ENCODE measurements around the gene IL17B.

The IL17B gene

DNA sequence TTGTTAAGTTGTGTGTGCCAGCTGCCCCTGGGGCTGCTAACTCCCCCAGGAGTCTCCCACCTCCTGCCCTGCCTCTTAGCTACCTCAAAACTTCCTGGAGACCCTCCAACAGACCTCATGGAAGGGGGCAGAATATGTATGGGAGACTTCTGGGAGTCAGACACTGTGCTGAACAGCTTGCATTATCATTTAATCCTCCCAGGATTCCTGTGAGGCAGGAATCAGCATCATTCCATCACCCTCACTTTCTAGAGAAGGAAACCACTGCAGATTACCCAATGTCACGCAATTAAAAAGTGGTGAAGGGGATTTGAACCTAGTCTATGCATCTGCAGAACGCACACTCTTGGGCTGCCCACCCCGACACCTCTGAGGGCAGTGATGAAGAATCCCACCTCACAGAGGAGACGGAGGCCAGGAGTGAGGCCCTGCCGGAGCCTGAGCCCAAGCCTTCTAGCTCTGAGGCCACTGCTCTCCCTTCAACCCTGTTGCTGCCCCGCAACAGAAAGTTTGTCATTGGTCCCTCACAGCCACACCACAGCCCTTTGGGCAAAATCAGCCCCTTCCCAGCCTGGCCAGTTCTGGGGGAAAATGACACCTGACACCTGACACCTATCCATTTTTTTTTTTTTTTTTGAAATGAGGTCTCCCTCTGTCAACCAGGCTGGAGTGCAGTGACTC lies 30.3 kb upstream of the IL17B start:
- no peak for TF ChIP-seq REST (IDR thresholded peaks at IDR 0.05; ENCODE audit: low read depth)
- no peak for TF ChIP-seq MAX (IDR thresholded peaks at IDR 0.05)
- TF ChIP-seq TAF1 (IDR thresholded peaks at IDR 0.05; ENCODE audit: low read depth), result no peak
- no peak for TF ChIP-seq RAD21 (IDR thresholded peaks at IDR 0.05; ENCODE audit: low read depth)
- TF ChIP-seq NFIC (IDR thresholded peaks at IDR 0.05), result no peak

DNA sequence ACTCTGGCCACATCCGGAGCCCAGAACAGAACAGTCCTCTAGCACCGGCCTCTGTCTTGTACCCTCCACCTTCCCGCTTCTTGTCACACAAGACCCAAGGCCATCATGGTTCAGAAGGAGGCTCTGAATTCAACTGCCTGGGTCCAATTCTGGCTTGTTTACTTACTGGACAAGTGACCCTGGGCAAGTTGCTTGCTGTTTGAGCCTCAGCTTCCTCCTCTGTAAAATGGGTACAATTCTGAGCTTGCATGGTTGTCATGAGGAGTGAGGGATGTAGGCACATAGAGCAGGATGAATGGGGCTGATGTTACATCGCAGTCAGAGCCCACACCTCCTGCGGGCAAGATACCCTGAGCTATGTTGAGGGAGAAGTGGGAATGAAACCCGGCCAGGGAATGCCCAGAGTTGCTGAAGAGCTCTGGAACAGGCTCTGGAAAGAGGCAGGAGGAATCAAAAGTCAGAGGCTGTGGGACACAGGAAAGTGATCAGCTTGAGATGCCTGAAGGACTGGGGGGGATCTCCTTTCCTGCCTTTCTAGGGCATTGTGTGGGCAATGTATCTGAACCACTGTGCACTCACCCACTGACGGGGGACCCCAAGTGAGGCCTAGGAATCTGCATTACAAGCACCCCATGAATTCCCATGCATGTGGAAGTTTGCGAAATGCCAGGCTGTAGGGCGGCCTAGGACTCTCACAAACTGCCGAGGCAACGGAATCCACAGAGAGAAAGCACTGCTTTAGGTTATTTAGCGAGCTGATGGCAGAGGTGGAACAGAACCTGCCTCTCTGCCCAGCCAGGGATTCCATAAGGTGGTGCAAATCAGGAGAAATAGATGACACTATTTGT lies 29.4 kb upstream of the IL17B start:
- TF ChIP-seq YY1 (IDR thresholded peaks at IDR 0.05; ENCODE audit: low read depth), result no peak
- TF ChIP-seq, protein P1, sequence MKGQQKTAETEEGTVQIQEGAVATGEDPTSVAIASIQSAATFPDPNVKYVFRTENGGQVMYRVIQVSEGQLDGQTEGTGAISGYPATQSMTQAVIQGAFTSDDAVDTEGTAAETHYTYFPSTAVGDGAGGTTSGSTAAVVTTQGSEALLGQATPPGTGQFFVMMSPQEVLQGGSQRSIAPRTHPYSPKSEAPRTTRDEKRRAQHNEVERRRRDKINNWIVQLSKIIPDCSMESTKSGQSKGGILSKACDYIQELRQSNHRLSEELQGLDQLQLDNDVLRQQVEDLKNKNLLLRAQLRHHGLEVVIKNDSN (IDR thresholded peaks at IDR 0.05), result no peak
- TF ChIP-seq MAX (IDR thresholded peaks at IDR 0.05), result no peak
- TF ChIP-seq CREB1 (IDR thresholded peaks at IDR 0.05; ENCODE audit: low read depth), result no peak
- TF ChIP-seq NFIC (IDR thresholded peaks at IDR 0.05), result no peak
- no peak for TF ChIP-seq CEBPB (IDR thresholded peaks at IDR 0.05)
- no peak for TF ChIP-seq RAD21 (IDR thresholded peaks at IDR 0.05; ENCODE audit: low read depth)
- TF ChIP-seq TEAD4 (IDR thresholded peaks at IDR 0.05), result no peak
- TF ChIP-seq ZBTB7A (IDR thresholded peaks at IDR 0.05; ENCODE audit: low read depth), result no peak
- no peak for TF ChIP-seq EP300 (IDR thresholded peaks at IDR 0.05; ENCODE audit: borderline replicate concordance)
- TF ChIP-seq FOXM1 (IDR thresholded peaks at IDR 0.05; ENCODE audit: borderline replicate concordance, low read depth), result no peak
- no peak for TF ChIP-seq EGR1 (IDR thresholded peaks at IDR 0.05)
- no peak for TF ChIP-seq REST (IDR thresholded peaks at IDR 0.05; ENCODE audit: low read depth)
- no peak for TF ChIP-seq TAF1 (IDR thresholded peaks at IDR 0.05; ENCODE audit: low read depth)
- no peak for TF ChIP-seq TCF12 (IDR thresholded peaks at IDR 0.05; ENCODE audit: low read depth)

DNA sequence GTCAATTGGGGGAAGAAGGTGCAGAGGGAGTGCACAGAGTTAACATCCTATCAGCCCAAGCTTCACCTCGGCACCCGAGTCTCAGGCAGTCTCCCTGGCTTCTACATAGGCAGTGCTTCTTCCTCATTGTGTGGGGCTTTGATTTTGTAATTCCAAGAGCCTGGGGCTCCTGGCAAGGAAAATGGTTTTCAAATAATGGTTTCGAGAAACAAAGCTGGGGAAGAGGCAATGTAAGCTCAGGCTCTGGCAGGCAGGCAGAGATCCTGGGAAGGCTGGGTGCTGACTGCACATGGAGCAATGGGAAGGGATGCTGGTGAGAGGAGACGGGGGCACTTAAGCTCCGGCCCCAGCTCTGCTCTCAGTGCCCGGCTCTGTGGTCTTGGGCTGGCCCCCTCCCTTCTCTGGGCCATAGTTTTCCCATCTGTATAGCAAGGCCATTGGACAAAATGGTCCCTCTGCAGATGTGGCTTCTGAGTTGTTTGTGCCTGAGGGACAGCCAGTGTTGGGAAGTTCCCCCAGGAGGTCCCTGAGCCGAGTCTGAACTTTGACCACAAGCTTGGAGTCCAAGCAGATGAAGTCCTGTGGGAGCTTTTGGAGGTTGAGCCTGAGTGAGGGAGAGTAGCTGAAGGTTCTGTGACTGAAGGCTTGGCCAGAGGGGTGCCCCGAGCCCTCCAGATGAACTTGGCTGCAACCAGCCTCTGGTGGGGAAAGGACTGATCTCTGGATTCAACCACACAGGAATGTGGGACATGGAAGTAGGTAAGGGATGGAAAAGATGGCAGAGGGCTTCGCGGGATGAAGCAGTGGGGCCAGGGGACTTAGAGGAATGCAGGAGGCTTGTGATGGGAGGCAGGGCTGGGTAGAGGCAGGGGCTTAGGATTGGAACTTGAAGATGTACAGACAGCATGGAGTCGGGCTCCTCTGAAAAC lies 28.5 kb upstream of the IL17B start:
- TF ChIP-seq TCF12 (IDR thresholded peaks at IDR 0.05; ENCODE audit: low read depth) (no peak), EGR1 (IDR thresholded peaks at IDR 0.05) (no peak), MAX (IDR thresholded peaks at IDR 0.05) (no peak), TEAD4 (IDR thresholded peaks at IDR 0.05) (no peak), ZBTB7A (IDR thresholded peaks at IDR 0.05; ENCODE audit: low read depth) (no peak), RAD21 (IDR thresholded peaks at IDR 0.05; ENCODE audit: low read depth) (no peak), NFIC (IDR thresholded peaks at IDR 0.05) (no peak), TAF1 (IDR thresholded peaks at IDR 0.05; ENCODE audit: low read depth) (no peak), CREB1 (IDR thresholded peaks at IDR 0.05; ENCODE audit: low read depth) (no peak), YY1 (IDR thresholded peaks at IDR 0.05; ENCODE audit: low read depth) (no peak), EP300 (IDR thresholded peaks at IDR 0.05; ENCODE audit: borderline replicate concordance) (no peak), FOXM1 (IDR thresholded peaks at IDR 0.05; ENCODE audit: borderline replicate concordance, low read depth) (no peak), REST (IDR thresholded peaks at IDR 0.05; ENCODE audit: low read depth) (no peak), CEBPB (IDR thresholded peaks at IDR 0.05) (no peak)
- TF ChIP-seq, protein P1 (IDR thresholded peaks at IDR 0.05), result no peak

Measured in Ishikawa (cell line).